ENCODE measurements around the gene PDGFC. TPM values are rescaled to one million over a fixed set of nuclear protein-coding genes. Genes with fewer than 3 reads are reported as not detected.
A peak's percentile ranks its signal among the peaks of the same experiment; 100 is the strongest.

Gene PDGFC
- total RNA-seq, 4 donors from 2014 or later = 28.0 to 43.9 (median 34.8) TPM

DNA sequence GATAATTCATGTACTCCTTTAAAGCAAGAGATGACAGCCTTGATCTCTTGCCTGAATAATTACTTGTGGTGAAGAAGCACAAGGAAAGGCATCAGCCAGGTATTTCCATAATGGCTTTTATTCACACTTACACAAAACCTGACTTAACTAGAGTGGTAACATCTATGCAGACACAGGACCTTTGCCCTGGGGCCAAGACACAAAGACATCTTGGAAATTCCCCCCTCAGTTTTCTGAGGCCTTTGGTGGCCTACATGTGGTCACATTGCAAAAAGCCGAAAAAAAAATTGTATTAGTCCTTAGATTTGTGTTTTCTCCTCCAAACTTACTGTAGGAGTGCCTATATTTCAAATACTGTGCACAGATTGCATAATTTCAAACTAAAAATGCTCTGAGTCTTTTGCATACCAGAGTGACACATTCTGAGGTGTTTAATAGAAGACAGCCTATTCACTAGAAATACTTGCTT is 172.4 kb downstream of the PDGFC start:
- H3K4me1 ChIP-seq = peaks cover 4 to 34% (median 9%) of the 10 kb centered on the region in 3 donors
- peak; percentile 55 for ATAC-seq
- no peak overlapping the region for H3K4me3 ChIP-seq
- H3K27me3 ChIP-seq = no peaks in the 10 kb centered on the region
- no peaks in the 10 kb centered on the region for H3K36me3 ChIP-seq
- H3K27ac ChIP-seq = peak overlapping the region in 1 of 4 donors; percentile 9
- no peak for TF ChIP-seq POLR2A (IDR thresholded peaks at IDR 0.05)
- no peak for TF ChIP-seq CTCF (IDR thresholded peaks at IDR 0.05)
- TF ChIP-seq POLR2AphosphoS5 (IDR thresholded peaks at IDR 0.05) = no peak
- TF ChIP-seq EP300 (IDR thresholded peaks at IDR 0.05) = no peak
- no peaks in the 10 kb centered on the region for H3K9me3 ChIP-seq
- 89 to 100% methylated on average over 1 of the region's 1 CpG for WGBS, 2 donors (ENCODE audit: low coverage in 1 of 2)

- WGBS, 2 donors (ENCODE audit: low coverage in 1 of 2) = 73 to 90% methylated on average over 1 of the region's 1 CpG
- TF ChIP-seq CTCF (IDR thresholded peaks at IDR 0.05) (no peak), POLR2AphosphoS5 (IDR thresholded peaks at IDR 0.05) (no peak), EP300 (IDR thresholded peaks at IDR 0.05) (no peak)
Measured at GRCh38 chr4:156798438-156798837, 173.2 kb downstream of the PDGFC start.

GRCh38 chr4:156797206-156797605 is 174.4 kb downstream of the PDGFC start:
- Histone ChIP-seq H3K4me3 (no peak overlapping the region), H3K27me3 (no peaks in the 10 kb centered on the region), H3K4me1 (peaks cover 4 to 36% (median 9%) of the 10 kb centered on the region in 3 donors), H3K36me3 (no peaks in the 10 kb centered on the region), H3K9me3 (no peaks in the 10 kb centered on the region), H3K27ac (no peak overlapping the region)
- no peak for ATAC-seq
- 87 to 91% methylated on average over 3 to 5 of the region's 5 CpGs for WGBS, 2 donors (ENCODE audit: low coverage in 1 of 2)
- TF ChIP-seq CTCF (IDR thresholded peaks at IDR 0.05) (no peak), POLR2A (IDR thresholded peaks at IDR 0.05) (no peak), EP300 (IDR thresholded peaks at IDR 0.05) (no peak), POLR2AphosphoS5 (IDR thresholded peaks at IDR 0.05) (no peak)

More at GRCh38 chr4:156798438-156798837, 173.2 kb downstream of the PDGFC start:
- no peak for ATAC-seq
- H3K4me3 ChIP-seq = no peak overlapping the region
- peaks cover 4 to 36% (median 9%) of the 10 kb centered on the region in 3 donors for H3K4me1 ChIP-seq
- no peaks in the 10 kb centered on the region for H3K27me3 ChIP-seq
- H3K36me3 ChIP-seq = no peaks in the 10 kb centered on the region
- no peak overlapping the region for H3K27ac ChIP-seq
- no peaks in the 10 kb centered on the region for H3K9me3 ChIP-seq

- H3K4me1 ChIP-seq = peaks cover 4 to 41% (median 12%) of the 10 kb centered on the region in 3 donors
- no peak for ATAC-seq
Measured at GRCh38 chr4:156795727-156796126, 175.9 kb downstream of the PDGFC start.

More at GRCh38 chr4:156795727-156796126, 175.9 kb downstream of the PDGFC start:
- Histone ChIP-seq H3K27ac (no peak overlapping the region), H3K27me3 (no peaks in the 10 kb centered on the region), H3K4me3 (no peak overlapping the region), H3K9me3 (no peaks in the 10 kb centered on the region), H3K36me3 (no peaks in the 10 kb centered on the region)
- WGBS, 2 donors (ENCODE audit: low coverage in 1 of 2) = 26 to 31% methylated on average over 2 of the region's 2 CpGs
- TF ChIP-seq CTCF (IDR thresholded peaks at IDR 0.05) = no peak
- no peak for TF ChIP-seq POLR2A (IDR thresholded peaks at IDR 0.05)
- TF ChIP-seq EP300 (IDR thresholded peaks at IDR 0.05) = no peak
- TF ChIP-seq POLR2AphosphoS5 (IDR thresholded peaks at IDR 0.05) = no peak

Measured in gastroesophageal sphincter (tissue), 4 donors.